GM18511 (cell line): ENCODE measurements around the gene EML3.
A peak's percentile ranks its signal among the peaks of the same experiment; 100 is the strongest.
"Not testable (repeated sequence)": the region's sequence is repeated elsewhere in the genome, so short reads cannot be mapped to it uniquely, and the experiment has no call there.

Source experiments
- ATAC-seq: cut with Tn5 transposase; IDR thresholded peaks from one replicate; pipeline ENCODE4 v1.9.1; 2021; ENCODE audit warnings: mild to moderate bottlenecking, moderate library complexity; ENCODE audit not compliant: unreplicated experiment

Gene EML3

GRCh38 chr11:62573592-62574362 is 38.8 kb downstream of the EML3 start, which contains the start of gene EEF1G:
EEF1G (minus strand) TSS chr11:62573891; CDS start chr11:62573842, 49 bp downstream.
- ATAC-seq = peak; percentile 87

- no peak for ATAC-seq
These were observed 39.5 kb downstream of the EML3 start for GRCh38 chr11:62573006-62573591.

- ATAC-seq = no peak
These were observed 40.1 kb downstream of the EML3 start for GRCh38 chr11:62572431-62572830.

- ATAC-seq = not testable (repeated sequence)
These were observed 41.1 kb downstream of the EML3 start for GRCh38 chr11:62571493-62571892.

DNA sequence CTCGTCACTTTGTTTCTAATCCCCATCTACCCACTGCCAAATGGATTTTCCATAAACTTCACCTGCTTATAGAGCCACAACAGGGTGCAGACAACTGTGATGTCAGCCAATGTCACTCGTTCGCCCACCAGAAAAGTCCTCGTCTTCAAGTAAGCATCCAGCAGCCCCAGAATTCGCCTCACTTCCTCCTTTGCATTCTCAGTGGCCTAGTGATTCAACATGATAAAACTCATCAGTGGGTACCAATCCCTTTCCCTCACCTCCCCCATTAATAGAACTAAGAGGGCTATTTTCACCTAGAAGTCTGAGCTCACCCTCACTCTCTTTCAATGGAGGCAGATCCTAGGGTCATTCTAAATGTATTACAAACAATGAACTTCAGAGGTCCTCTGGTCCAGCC is 41.7 kb downstream of the EML3 start:
- not testable (repeated sequence) for ATAC-seq

- no peak for ATAC-seq
These were observed 43.0 kb downstream of the EML3 start for GRCh38 chr11:62569611-62570010.

- no peak for ATAC-seq
These were observed 45.4 kb downstream of the EML3 start for GRCh38 chr11:62567018-62567633.

GRCh38 chr11:62566247-62566646 is 46.3 kb downstream of the EML3 start:
- ATAC-seq = no peak

- ATAC-seq = no peak
These were observed 47.3 kb downstream of the EML3 start for GRCh38 chr11:62565100-62565802.

- not testable (repeated sequence) for ATAC-seq
These were observed 50.8 kb downstream of the EML3 start for GRCh38 chr11:62561677-62562230.

DNA sequence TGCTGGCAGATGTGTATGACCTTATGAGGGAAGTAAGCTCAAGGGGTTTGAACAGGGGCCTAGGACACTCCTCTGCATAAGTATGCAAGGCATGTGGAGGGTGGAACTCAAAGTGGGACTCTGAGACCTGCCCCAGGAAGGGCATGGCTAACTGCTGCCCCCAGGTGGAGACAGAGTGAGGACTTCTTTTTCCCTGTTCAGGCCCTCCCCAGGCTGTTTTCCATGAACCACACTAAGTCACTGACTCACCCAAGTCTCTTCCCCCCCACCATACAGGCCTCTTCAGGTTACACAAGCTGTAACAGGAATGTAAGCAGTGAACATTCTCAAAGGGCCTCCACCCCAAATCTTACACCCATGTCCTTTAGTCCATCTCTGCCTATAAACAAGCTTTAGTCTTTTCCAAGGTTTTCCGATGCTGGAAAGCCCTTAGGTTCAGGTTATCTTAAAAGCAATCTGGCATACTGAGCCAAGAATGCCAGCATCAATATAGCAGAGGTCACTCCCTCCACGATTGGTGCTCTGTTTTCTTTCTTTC is 51.9 kb downstream of the EML3 start:
- no peak for ATAC-seq

GRCh38 chr11:62559626-62560025 is 52.9 kb downstream of the EML3 start:
- not testable (repeated sequence) for ATAC-seq

- no peak for ATAC-seq
These were observed 53.4 kb downstream of the EML3 start for GRCh38 chr11:62559204-62559603.

DNA sequence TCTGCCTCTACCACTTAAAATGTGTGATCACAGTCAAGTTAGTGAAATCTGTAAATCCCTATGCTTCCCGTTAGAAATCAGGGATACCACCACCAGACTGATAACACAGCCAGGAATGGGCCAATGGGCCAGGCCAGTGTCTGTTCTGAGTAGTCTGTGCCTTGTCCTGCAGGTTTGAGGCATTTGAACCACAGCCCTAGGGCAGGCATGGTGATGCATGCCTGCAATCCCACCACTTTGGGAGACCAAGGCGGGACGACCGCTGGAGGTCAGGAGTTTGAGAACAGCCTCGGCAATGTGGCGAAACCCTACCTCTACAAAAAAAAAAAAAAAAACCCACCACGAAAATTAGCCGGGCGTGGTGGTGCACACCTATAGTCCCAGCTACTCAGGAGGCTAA is 53.9 kb downstream of the EML3 start:
- ATAC-seq = no peak

DNA sequence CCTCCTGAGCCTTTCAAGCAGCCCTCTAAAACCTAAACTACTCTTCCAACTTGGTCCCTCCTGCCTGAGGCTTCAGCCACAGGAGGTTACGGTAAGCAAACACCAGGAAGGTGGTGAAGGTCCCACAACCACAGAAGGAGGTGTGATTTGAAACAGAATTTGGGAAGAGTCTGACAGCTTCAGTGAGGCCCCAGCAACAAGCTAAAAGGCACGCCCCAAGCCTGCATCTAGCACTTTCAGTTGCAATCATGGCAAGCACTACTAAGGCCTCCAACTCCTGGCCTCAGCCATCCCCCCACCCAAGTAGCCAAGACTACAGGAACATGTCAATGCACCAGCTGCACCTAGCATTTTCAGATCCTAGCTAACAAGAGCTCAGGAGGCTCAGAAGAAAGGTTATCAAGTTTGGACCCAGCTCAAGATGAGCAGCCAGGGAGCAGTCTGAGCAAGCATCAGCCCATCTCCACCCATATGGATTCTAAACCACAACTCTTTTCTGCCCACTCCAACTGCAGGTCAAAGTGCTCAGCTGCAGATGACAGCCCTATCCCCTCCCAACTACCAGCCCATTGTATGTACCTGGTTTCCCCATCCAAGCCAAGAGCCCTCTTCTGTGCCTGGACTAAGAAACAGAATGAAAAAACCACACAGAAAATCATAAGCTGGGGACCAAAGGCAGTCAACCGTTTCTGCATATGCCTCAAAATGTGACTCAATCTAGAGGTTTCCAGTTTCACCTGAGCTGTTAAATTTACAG is 55.5 kb downstream of the EML3 start:
- ATAC-seq = peak; percentile 40

DNA sequence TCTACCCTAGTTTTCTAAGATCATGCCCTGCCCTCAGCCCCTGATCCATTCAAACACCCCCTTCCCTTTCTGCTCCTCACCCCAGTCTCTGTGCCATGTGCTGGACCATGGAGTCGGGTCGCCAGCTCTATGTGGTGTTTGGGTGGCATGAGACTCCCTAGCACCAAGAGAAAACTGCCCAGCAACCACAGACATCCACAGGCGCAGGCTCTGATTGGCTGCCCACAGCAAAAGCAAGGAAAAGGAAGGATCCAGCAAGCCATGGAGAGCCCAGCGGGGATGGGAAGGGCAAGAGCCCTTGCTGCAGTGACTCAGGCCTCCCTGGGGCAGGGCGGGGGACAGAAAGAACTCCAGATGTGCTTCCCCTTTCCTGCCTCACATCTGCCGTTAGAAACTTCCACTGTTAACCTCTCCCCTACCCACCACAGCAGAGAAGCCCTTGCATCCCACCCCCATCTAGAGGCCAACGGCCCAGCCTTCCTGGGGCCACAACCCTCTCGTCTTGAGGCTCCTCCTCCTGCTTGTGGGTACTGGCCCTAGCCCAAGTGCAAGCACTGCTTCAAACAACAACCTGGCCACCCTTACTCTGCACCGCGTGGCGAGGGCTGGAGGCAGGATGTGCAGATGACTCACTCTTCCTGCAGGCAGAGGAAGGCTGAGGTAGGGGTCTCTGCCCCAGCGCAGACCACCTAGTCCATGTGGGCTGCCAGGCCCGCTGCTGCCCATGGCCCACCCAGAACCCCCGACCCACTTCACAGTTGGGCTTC is 56.3 kb downstream of the EML3 start:
- ATAC-seq = peak; percentile 56

DNA sequence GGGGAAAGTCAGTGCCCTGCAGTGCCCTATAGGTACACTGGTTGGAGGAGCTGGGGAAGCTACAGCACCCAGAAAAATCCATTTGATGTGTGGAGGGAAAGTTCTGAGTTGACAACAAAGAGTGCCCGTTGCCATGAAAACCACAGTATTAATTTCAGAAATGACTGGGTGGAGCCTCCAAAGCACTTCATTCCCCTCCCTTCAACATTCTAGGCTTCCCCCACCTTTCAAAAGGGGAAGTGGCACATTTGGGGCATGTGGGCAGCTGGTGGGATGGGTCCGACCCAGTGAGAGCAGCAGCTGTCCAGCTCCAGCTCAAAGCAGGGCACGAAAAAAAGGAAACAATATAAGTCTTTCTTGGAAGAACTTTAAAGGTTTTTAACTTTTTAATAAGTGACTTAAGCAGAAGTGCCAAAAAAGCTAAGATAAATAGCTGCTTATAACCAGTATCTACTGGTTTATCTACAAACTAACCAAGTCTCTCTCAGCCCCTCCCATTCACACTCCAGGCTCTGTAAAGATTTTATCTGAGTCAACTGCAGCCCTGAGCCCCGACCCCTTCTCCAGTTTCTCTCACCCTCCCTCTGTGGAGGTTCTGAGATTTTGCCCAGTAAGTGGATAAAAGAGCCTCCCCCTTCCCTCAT is 57.0 kb downstream of the EML3 start:
- ATAC-seq = peak; percentile 56

DNA sequence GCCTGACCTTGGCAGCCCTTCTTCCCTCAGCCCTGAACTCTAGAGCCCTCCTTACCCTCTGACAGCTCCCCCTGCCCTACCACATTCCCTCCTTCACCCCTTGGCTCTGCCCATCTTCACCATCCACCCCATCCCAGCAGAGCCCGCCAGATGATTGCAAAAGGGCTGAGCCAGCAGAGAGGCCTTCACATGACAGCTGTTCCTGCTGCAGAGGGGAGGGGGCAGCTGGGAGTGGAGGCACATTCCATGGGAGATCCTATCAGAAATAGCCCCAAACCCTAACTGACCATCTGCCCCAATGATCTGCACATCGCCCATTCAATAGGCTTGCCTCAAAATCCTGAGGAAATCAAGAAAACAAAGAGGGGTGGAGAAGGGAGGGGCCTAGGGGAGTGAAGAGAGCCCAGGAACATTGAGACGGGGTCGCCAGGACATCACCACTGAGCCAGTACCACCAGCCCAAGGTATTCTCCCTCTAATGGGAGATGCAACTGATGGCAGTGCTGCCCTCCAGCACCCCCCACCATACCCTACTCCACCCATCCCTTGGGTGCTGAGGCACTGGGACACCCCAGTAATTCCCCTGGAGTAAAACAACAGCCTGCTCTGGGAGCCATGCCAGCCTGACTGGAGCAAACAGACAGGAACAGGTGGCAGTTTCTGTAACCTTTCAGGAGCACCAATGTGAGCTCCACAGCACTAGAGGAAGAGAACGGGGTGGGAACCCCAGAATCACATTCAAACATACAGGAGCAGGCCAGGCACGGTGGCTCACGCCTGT is 58.0 kb downstream of the EML3 start:
- ATAC-seq = no peak
